Fibroblast of skin of scalp (primary cell): ENCODE data around the gene PRRX2.

Experiments
- DNase-seq: peaks from one replicate; pipeline ENCODE4 v3.0.0-alpha.2; 2013

PRRX2 gene

DNA sequence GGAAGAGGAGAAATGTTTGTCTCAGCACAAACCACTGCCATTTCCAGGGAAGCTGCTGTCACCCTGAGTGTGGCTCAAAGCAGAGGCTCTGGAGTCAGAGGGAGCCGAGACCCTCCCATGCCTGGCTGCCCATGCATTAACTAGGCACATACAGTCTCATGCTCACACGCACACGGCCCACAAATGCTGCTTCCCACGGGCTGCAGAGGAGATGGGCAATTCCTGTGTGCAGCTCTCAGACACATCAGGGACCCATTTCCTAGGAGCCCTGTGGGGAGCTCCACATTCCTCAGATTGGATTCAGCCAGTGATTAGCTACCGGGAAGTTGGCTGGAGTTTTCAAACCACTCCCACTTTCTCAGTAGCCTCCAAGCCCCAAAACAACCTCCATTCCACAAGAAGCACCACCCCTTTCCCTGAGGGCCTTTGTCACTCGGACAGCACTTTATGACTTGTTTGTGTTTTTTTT is 96.5 kb downstream of the PRRX2 start:
- peak; percentile 89 for DNase-seq

DNA sequence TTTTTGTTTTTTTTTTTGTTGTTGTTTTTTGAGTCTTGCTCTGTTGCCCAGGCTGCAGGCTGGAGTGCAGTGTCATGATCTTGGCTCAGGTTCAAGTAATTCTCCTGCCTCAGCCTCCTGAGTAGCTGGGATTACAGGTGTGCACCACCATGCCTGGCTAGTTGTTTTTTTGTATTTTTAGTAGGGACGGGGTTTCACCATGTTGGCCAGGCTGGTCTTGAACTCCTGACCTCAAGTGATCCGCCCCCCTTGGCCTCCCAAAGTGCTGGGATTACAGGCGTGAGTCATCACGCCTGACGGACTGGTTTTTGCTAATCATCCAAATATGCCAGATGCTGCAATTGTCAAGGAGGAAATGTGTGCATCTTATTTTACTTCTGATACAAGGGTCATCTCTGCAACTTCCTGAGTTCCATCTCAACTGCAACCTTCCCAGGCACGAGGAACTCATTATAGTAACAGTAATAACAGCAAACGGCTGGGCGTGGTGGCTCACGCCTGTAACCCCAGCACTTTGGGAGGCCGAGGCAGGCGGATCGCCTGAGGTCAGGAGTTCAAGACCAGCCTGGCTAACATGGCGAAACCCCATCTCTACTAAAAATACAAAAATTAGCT is 97.0 kb downstream of the PRRX2 start:
- DNase-seq, result peak; percentile 92

- peak; percentile 48 for DNase-seq
Observed at GRCh38 chr9:129762985-129763926, 97.8 kb downstream of the PRRX2 start.

DNA sequence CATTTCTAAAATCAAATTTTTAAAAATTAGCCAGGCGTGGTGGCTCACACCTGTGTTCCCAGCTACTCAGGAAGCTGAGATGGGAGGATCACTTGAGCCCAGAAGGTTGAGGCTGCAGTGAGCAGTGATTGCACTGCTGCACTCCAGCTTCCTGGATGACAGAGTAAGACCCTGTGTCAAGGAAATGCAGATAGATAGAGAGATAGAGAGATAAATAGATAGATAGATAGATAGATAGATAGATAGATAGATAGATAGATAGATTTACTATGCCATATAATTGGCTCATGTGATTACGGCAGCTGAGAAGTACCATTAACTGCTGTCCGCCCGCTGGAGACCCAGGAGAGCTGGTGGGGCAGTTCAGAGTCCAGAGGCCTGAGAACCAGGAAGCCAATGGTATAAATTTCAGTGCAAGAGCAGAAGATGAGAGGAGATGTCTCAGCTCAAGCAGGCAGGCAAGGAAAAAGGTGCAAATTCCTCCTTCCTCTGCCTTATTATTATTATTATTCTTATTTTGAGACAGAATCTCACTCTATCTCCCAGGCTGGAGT is 100.4 kb downstream of the PRRX2 start:
- no peak for DNase-seq

- no peak for DNase-seq
Observed at GRCh38 chr9:129768486-129768885, 103.0 kb downstream of the PRRX2 start.

DNA sequence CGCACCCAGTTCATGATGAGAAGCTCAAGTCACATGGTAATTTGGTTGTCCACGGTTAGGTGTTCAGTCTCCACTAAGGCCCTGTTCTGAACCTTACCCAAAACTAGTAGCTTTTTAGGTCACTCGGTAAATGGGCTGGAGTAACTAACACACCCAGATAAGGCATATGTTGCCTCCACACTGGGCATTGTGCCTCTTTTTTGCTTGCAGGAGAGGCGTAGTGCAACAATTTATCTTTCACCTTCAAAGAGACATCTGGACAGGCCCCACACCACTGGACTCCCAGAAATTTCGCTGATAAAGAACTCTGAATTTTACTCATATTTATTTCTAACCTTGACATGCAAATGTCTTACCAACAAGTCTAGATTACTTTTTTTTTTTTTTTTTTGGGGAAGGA is 104.2 kb downstream of the PRRX2 start:
- DNase-seq, result no peak

DNA sequence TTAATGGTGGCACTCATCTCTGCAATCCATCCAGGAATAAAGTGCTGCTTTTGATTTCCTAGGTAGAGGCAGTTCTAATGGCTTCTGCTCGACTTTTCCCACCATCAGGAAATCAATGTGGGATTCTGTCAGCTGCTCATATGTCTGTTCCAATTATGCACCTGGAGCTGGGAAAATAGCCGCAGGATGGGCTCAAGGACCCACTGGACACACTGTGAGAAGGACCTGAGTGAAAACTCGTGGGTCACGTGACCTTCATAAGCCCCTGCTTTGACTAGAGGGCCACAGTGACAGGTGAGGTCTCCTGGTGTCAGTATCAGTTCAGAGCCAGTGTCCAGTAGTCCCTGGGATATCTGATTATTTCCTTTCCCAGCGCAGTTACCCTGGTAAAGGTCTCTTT is 105.3 kb downstream of the PRRX2 start:
- DNase-seq, result no peak
